NCI-H2227 (cell line): ENCODE measurements around the gene LRRC49.
"Not testable (repeated sequence)": the region's sequence is repeated elsewhere in the genome, so short reads cannot be mapped to it uniquely, and the experiment has no call there.

Experiments
- DNase-seq: peaks from one replicate; lab custom pipeline; 2025; ENCODE audit not compliant: unreplicated experiment; lab: John Stamatoyannopoulos, UW

The LRRC49 gene

GRCh38 chr15:70920981-70921696 lies 28.5 kb downstream of the LRRC49 start:
- DNase-seq, result peak; percentile 55

DNA sequence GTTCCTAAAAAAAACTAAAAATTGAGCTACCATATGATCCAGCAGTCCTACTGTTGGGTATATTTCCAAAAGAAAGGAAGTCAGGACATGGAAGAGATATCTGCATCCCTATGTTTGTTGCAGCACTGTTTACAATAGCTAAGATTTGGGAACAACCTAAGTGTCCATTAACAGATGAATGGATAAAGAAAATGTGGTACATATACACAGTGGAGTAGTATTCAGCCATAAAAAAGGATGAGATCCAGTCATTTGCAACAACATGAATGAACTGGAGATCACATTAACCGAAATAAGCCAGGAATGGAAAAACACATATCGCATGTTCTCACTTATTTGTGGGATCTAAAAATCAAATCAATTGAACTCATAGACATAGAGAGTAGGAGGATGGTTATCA lies 29.5 kb downstream of the LRRC49 start:
- no peak for DNase-seq

DNA sequence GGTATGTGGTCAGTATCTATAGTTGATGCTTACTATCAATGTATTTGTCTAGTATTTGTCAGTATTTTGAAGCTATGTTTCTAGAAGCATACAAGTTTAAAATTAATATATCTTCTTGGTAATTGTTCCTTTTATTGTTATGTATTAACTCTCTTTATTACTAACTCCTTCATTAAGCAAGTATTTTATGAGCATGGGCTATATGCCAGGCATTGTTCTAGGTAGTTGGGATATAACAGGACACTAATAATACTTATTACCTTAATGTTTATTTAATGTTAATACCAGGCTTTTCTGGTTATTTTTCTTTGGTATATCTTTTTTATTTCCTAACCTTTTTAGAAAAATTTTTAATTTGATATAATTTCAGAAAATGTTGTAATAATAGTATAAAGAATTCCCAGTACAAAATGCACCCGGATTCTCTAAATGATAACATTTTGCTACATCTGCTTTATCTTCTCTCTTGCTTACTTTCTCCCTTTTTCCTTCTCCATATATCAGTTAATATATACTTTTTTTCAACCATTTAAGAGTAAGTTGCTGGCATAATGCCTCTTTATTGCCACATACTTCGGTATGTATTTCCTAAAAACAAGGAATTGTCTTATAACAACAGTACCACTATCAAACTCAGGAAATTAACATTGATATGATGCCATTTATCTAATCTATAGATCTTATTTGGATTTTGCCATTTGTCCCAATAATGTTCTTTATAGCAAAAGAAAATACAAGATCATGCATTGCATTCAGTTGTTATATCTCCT lies 30.9 kb downstream of the LRRC49 start:
- DNase-seq, result no peak

DNA sequence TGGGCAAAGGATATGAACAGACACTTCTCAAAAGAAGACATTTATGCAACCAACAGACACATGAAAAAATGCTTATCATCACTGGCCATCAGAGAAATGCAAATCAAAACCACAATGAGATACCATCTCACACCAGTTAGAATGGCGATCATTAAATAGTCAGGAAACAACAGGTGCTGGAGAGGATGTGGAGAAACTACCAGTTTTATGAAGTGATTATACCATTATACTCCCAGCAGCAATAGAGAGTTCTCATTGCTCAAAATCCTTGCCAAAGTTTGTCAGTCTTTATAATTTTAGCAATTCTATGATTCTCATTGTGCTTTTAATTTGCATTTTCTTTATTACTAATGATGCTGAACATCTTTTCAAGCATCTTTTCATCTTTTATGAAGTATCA lies 34.3 kb downstream of the LRRC49 start:
- not testable (repeated sequence) for DNase-seq

GRCh38 chr15:70931821-70932220 lies 39.2 kb downstream of the LRRC49 start:
- no peak for DNase-seq

- DNase-seq, result no peak
Observed at GRCh38 chr15:70932397-70932796, 39.8 kb downstream of the LRRC49 start.

DNA sequence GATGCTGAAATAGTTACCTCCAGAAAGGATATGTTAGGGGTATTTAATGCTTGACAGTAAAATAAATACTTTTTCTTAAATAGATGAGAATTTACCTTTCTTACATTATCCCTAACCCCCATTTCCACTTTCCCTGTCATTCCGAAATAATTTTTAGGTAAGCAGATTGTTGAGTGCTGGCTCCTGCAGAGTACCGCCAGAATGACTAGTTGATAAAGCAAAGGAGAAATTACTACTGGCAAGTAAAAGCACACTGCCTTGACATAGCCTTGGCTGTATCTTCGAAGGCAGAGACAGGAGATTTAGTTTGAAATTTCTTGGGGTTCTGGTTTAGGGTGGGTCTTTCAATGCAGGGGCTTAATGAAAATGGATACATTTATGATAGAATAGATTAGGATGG lies 40.8 kb downstream of the LRRC49 start:
- no peak for DNase-seq

GRCh38 chr15:70935631-70936030 lies 43.0 kb downstream of the LRRC49 start:
- no peak for DNase-seq

DNA sequence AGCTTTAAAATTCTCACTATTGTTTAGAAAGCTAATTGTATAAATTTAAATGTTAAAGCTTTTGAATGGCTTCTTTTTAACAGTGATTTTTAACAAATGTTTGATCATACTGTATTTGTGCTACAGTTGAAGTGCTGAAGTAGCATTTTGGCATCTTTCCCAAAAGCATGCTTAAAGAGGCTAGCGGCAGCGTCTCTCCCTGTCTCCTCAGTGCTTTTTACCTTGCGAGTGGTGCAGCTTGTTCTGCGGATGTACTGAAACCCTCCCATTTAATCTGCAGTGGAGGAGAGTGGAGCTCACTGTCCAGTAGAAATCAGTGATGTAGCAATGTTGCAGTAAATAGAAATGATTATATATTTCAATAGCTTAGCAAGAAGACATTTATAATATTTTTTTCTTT lies 43.7 kb downstream of the LRRC49 start:
- peak; percentile 51 for DNase-seq

DNA sequence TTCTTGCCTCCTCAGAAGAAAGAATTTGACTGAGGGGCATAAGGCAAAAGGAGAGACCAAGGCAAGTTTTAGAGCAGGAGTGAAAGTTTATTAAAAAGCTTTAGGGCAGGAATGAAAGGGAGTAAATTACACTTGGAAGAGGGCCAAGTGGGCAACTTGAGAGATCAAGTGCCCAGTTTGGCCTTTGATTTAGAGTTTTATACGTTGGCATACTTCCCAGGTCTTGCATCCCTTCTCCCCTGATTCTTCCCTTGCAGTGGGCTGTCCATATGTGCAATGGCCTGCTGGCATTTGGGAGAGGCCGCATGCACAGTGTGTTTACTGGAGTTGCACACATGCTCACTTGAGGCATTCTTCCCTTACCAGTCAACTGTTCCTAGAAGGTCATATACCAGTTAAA lies 50.7 kb downstream of the LRRC49 start:
- DNase-seq, result not testable (repeated sequence)

- peak; percentile 61 for DNase-seq
Observed at GRCh38 chr15:70947351-70948335, 55.0 kb downstream of the LRRC49 start.

GRCh38 chr15:70950953-70951352 lies 58.3 kb downstream of the LRRC49 start:
- no peak for DNase-seq

DNA sequence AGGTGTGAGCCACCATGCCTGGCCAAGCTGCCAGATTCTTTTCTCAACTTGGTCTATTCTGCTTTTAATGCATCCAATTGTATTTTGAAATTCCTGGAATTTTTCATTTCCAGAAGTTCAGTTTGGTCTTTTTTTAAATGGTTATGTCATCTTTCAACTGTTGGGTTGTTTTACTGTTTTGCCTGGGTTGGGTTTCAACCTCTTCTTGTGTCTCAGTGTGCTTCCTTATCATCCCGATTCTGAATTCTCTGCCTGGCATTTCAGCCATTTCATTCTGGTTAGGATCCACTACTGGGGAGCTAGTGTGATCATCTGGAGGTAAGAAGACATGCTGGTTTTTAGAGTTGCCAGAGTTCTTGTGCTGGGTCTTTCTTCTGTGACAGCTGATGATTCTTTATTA lies 61.5 kb downstream of the LRRC49 start:
- DNase-seq, result no peak

GRCh38 chr15:70954733-70955132 lies 62.1 kb downstream of the LRRC49 start:
- no peak for DNase-seq

DNA sequence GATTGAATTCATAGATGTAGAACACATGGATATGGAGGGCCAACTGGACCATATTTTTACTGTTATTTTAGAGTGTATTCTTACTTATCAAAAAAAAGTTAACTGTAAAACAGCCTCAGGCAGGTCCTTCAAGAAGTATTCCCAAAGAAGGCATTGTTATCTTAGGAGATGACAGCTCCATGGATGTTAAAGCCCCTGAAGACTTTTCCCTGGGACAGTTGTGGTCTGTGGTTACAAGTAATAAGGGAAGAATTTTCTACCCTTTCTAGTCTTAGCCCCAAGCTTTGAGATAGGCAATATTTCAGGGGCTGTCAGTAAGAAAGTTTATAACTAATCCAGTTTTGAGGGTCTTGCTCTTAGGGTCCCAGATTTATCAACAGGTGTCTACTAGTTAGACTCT lies 62.5 kb downstream of the LRRC49 start:
- no peak for DNase-seq

GRCh38 chr15:70956201-70956995 lies 63.8 kb downstream of the LRRC49 start:
- DNase-seq, result no peak

GRCh38 chr15:70962084-70962483 lies 69.5 kb downstream of the LRRC49 start:
- no peak for DNase-seq

DNA sequence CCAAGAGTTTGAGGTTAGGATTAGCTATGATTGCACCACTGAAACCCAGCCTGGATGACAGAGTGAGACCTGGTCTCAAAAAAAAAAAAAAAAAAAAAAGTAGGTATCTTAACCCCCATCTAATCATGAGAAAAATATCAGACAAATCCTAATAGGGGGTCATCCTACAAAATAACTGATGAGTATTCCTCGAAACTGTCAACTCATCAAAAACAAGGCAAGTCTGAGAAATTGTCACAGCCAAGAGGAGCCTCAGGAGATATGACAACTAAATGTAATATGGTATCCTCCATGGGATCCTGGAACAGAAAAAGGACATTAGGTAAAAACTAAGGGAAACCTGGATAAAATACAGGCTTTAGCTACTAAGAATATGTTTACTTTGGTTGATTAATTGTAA lies 70.6 kb downstream of the LRRC49 start:
- no peak for DNase-seq

GRCh38 chr15:70964058-70964457 lies 71.4 kb downstream of the LRRC49 start:
- DNase-seq, result no peak

GRCh38 chr15:70964686-70965085 lies 72.1 kb downstream of the LRRC49 start:
- DNase-seq, result no peak

DNA sequence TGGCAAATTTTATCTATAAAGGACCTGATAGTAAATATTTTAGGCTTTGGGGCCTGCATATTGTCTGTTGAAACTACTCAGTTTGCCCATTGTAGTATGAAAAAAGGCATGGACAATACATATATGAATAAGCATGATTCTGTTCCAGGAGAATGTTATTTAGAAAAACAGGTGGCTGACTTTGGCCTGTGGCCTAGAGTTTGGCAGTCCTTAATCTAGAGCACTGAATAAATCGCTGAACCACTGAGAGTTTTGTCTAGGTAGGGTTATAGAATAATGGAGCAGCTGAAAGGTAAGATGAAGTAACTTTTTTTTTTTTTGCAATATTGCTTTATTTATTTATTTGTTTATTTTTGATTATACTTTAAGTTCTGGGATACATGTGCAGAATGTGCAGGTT lies 75.0 kb downstream of the LRRC49 start:
- no peak for DNase-seq
